ENCODE measurements around the gene RAB17.

DNA sequence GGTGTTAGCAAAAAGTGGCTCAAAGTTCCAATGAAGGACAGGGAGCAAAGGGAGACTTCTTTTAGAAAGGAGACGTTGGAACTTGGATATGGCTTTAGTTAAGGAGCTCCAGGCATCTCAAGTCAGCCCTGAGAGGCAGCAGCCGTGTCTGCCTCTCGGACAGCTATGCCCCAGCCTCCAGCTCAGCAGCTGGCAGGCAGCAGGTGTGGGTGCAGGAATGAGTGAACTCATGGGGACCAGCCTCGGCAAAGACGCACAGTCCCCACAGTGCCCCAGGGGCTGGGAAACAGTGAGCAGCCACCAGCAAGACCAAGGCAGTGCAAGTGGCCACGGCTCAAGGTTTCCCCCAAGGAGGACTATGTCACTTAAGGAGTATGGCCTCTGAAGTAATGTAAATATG is 35.2 kb upstream of the RAB17 start:
- TF ChIP-seq, protein P1, sequence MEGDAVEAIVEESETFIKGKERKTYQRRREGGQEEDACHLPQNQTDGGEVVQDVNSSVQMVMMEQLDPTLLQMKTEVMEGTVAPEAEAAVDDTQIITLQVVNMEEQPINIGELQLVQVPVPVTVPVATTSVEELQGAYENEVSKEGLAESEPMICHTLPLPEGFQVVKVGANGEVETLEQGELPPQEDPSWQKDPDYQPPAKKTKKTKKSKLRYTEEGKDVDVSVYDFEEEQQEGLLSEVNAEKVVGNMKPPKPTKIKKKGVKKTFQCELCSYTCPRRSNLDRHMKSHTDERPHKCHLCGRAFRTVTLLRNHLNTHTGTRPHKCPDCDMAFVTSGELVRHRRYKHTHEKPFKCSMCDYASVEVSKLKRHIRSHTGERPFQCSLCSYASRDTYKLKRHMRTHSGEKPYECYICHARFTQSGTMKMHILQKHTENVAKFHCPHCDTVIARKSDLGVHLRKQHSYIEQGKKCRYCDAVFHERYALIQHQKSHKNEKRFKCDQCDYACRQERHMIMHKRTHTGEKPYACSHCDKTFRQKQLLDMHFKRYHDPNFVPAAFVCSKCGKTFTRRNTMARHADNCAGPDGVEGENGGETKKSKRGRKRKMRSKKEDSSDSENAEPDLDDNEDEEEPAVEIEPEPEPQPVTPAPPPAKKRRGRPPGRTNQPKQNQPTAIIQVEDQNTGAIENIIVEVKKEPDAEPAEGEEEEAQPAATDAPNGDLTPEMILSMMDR (optimal IDR thresholded peaks at IDR 0.05 in 1 of 3, IDR thresholded peaks at IDR 0.05 in 1 of 3, conservative IDR thresholded peaks at IDR 0.05 in 1 of 3; ENCODE audit: extremely low read depth in 1 of 3, insufficient read depth in 2 of 3, low read length in 3 of 3), result no peak
- no peak for TF ChIP-seq EZH2 (IDR thresholded peaks at IDR 0.05; ENCODE audit: low read length)

Data from keratinocyte (primary cell).